T-helper 17 cell (primary cell): ENCODE data around the gene SELENOO. TPM values are rescaled to one million over a fixed set of nuclear protein-coding genes. Genes with fewer than 3 reads are reported as not detected.

Experiments used
- ATAC-seq: fragments of 150-1000 bp; cut with Tn5 transposase; 2 replicates; pipeline ENCODE4 v1.10.0; 2021; ENCODE audit warnings: mild to moderate bottlenecking, moderate library complexity
- DNase-seq, 3 donors: peaks; one replicate each; pipeline versions ENCODE4 v3.0.0 to v3.0.0-alpha.2; 2020 to 2021
- H3K9me3 ChIP-seq: one replicate; pipeline ENCODE4 v1.7.0; 2013; ENCODE audit warnings: low read length, mild to moderate bottlenecking; ENCODE audit not compliant: control insufficient read depth, poor library complexity, severe bottlenecking
- H3K27ac Mint-ChIP-seq: one replicate; pipeline ENCODE4 v1.8.0; 2022; ENCODE audit warnings: mild to moderate bottlenecking, moderate library complexity, mixed read lengths
- H3K27me3 Mint-ChIP-seq: one replicate; pipeline ENCODE4 v1.8.0; 2022; ENCODE audit warnings: mixed read lengths
- H3K36me3 Mint-ChIP-seq: one replicate; pipeline ENCODE4 v1.8.0; 2022; ENCODE audit warnings: low read depth, mixed read lengths
- H3K4me1 Mint-ChIP-seq: one replicate; pipeline ENCODE4 v1.8.0; 2022; ENCODE audit warnings: mild to moderate bottlenecking, mixed read lengths
- H3K4me3 Mint-ChIP-seq: one replicate; pipeline ENCODE4 v1.8.0; 2022; ENCODE audit warnings: mild to moderate bottlenecking, moderate library complexity, mixed read lengths
- total RNA-seq, 4 donors: library from RNA in 2 of 4; stranded (reverse) in 2 of 4; gene quantifications; one replicate each; pipeline ENCODE4 v1.2.3 and lab custom pipeline; 2022 to 2026

The SELENOO gene
- total RNA-seq, 2 donors from 2014 or later: 27.4 to 29.5 TPM

- peak; percentile 81 to 87 (median 86) for DNase-seq
- peak; percentile 76 for ATAC-seq
- Mint-ChIP-seq H3K27me3 (no peaks in the 10 kb centered on the region), H3K27ac (peak within 1 kb of the TSS; percentile 92), H3K4me3 (peak within 1 kb of the TSS; percentile 94), H3K36me3 (peaks cover 2% of the 10 kb centered on the region), H3K4me1 (peaks cover 29% of the 10 kb centered on the region)
- H3K9me3 ChIP-seq: no peaks in the 10 kb centered on the region
These were observed 43.8 kb downstream of the SELENOO start, which contains the start of gene TUBGCP6 for GRCh38 chr22:50244420-50245213. TSS of gene TUBGCP6 (minus strand) at chr22:50245023. CDS start at chr22:50244459, 564 bp downstream.

GRCh38 chr22:50245214-50246072, 44.6 kb downstream of the SELENOO start:
- ATAC-seq: peak; percentile 30
- H3K27ac Mint-ChIP-seq: peak overlapping the region; percentile 92
- peak overlapping the region; percentile 94 for H3K4me3 Mint-ChIP-seq
- no peaks in the 10 kb centered on the region for H3K9me3 ChIP-seq
- peaks cover 25% of the 10 kb centered on the region for H3K4me1 Mint-ChIP-seq
- H3K36me3 Mint-ChIP-seq: peaks cover 2% of the 10 kb centered on the region
- DNase-seq: peak in 1 of 3 donors; percentile 67
- H3K27me3 Mint-ChIP-seq: no peaks in the 10 kb centered on the region

- ATAC-seq: no peak
- no peaks in the 10 kb centered on the region for H3K27me3 Mint-ChIP-seq
- H3K9me3 ChIP-seq: no peaks in the 10 kb centered on the region
- DNase-seq: no peak
- H3K36me3 Mint-ChIP-seq: peaks cover 2% of the 10 kb centered on the region
- peaks cover 19% of the 10 kb centered on the region for H3K4me1 Mint-ChIP-seq
- peak overlapping the region; percentile 61 for H3K4me3 Mint-ChIP-seq
- H3K27ac Mint-ChIP-seq: peak overlapping the region; percentile 93
These were observed 45.7 kb downstream of the SELENOO start for GRCh38 chr22:50246242-50247175.

- H3K4me1 Mint-ChIP-seq: peaks cover 13% of the 10 kb centered on the region
- peak overlapping the region; percentile 82 for H3K4me3 Mint-ChIP-seq
- peak; percentile 39 for ATAC-seq
- H3K27ac Mint-ChIP-seq: peak overlapping the region; percentile 93
- DNase-seq: peak; percentile 41 to 58 (median 45)
- H3K36me3 Mint-ChIP-seq: peaks cover 2% of the 10 kb centered on the region
- no peaks in the 10 kb centered on the region for H3K27me3 Mint-ChIP-seq
- no peaks in the 10 kb centered on the region for H3K9me3 ChIP-seq
These were observed 46.9 kb downstream of the SELENOO start for GRCh38 chr22:50247748-50248147.

GRCh38 chr22:50248196-50249081, 47.6 kb downstream of the SELENOO start:
- DNase-seq (no peak), ATAC-seq (no peak)
- Mint-ChIP-seq H3K4me3 (peak overlapping the region; percentile 82), H3K27ac (peak overlapping the region; percentile 93), H3K27me3 (no peaks in the 10 kb centered on the region), H3K4me1 (peaks cover 13% of the 10 kb centered on the region), H3K36me3 (peaks cover 2% of the 10 kb centered on the region)
- no peaks in the 10 kb centered on the region for H3K9me3 ChIP-seq

- ATAC-seq: no peak
- peak overlapping the region; percentile 77 for H3K4me3 Mint-ChIP-seq
- H3K9me3 ChIP-seq: no peaks in the 10 kb centered on the region
- no peak for DNase-seq
- H3K27me3 Mint-ChIP-seq: no peaks in the 10 kb centered on the region
- H3K36me3 Mint-ChIP-seq: peaks cover 2% of the 10 kb centered on the region
- H3K27ac Mint-ChIP-seq: no peak overlapping the region
- peaks cover 15% of the 10 kb centered on the region for H3K4me1 Mint-ChIP-seq
These were observed 48.8 kb downstream of the SELENOO start for GRCh38 chr22:50249341-50250248.

- DNase-seq: no peak
- peak overlapping the region; percentile 77 for H3K4me3 Mint-ChIP-seq
- peaks cover 12% of the 10 kb centered on the region for H3K4me1 Mint-ChIP-seq
- no peaks in the 10 kb centered on the region for H3K27me3 Mint-ChIP-seq
- no peaks in the 10 kb centered on the region for H3K9me3 ChIP-seq
- no peak for ATAC-seq
- no peaks in the 10 kb centered on the region for H3K36me3 Mint-ChIP-seq
- no peak overlapping the region for H3K27ac Mint-ChIP-seq
These were observed 49.4 kb downstream of the SELENOO start for GRCh38 chr22:50250249-50250554.

- no peaks in the 10 kb centered on the region for H3K36me3 Mint-ChIP-seq
- no peaks in the 10 kb centered on the region for H3K9me3 ChIP-seq
- peak within 1 kb of the TSS; percentile 24 for H3K27ac Mint-ChIP-seq
- ATAC-seq (peak; percentile 70), DNase-seq (peak; percentile 59 to 75 (median 72))
- H3K4me1 Mint-ChIP-seq: peaks cover 12% of the 10 kb centered on the region
- H3K4me3 Mint-ChIP-seq: peak within 1 kb of the TSS; percentile 77
- H3K27me3 Mint-ChIP-seq: no peaks in the 10 kb centered on the region
These were observed 50.0 kb downstream of the SELENOO start, which contains the start of gene HDAC10 for GRCh38 chr22:50250555-50251476. TSS of gene HDAC10 (minus strand) at chr22:50251265. CDS start at chr22:50251032, 233 bp downstream.

GRCh38 chr22:50251477-50252081, 50.8 kb downstream of the SELENOO start:
- Mint-ChIP-seq H3K27me3 (no peaks in the 10 kb centered on the region), H3K36me3 (no peaks in the 10 kb centered on the region), H3K4me1 (peaks cover 12% of the 10 kb centered on the region), H3K4me3 (peak overlapping the region; percentile 77), H3K27ac (peak overlapping the region; percentile 24)
- DNase-seq (no peak), ATAC-seq (peak; percentile 3)
- no peaks in the 10 kb centered on the region for H3K9me3 ChIP-seq
